SK-N-SH (cell line): ENCODE data around the gene GOLGA6L6.
"Not testable (repeated sequence)": the region's sequence is repeated elsewhere in the genome, so short reads cannot be mapped to it uniquely, and the experiment has no call there.

Experiments used
- MXI1 ChIP-seq: IDR thresholded peaks from 2 replicates; pipeline ENCODE4 v1.6.1; 2012; ENCODE audit warnings: mild to moderate bottlenecking, low read depth, low read length, improper control_type of control experiment
- POLR2AphosphoS5 ChIP-seq: IDR thresholded peaks from 2 replicates; pipeline ENCODE4 v1.6.1; 2012; ENCODE audit warnings: low read depth, low read length
- RAD21 ChIP-seq: IDR thresholded peaks from 2 replicates; pipeline ENCODE4 v1.6.1; 2012; ENCODE audit warnings: mild to moderate bottlenecking, low read length
- USF2 ChIP-seq: fragments of 150-350 bp; IDR thresholded peaks from 2 replicates; pipeline ENCODE4 v1.6.1; 2017; ENCODE audit warnings: antibody characterized with exemption, low read length, low read depth, borderline replicate concordance
- TF ChIP-seq, protein P1 (sequence below): fragments of 200-600 bp; sonication (generic); IDR thresholded peaks from 2 replicates; pipeline ENCODE4 v1.6.1; 2017; ENCODE audit warnings: antibody characterized with exemption, mild to moderate bottlenecking, moderate library complexity
- TF ChIP-seq, protein P2 (sequence below): IDR thresholded peaks from 2 replicates; pipeline ENCODE4 v1.6.1; 2012; ENCODE audit warnings: mild to moderate bottlenecking, low read depth, low read length, moderate library complexity

DNA sequence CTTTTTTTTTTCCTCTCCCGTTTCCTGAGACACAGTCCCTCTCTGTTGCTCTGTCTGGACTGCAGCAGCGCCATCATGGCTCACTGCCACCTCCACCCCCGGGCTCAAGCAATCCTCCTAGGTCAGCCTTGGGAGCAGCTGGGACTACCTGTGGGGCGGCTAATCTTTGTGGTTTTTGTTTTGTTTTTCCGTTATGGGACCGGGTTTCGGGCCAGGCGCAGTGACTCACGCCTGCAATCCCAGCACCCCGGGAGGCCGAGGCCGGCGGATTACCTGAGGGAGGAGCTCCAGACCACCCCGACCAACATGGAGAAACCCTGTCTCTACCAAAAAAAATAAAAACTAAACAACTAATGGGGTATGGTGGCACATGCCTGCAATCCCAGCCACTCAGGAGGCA lies 38.1 kb upstream of the GOLGA6L6 start:
- TF ChIP-seq, protein P1, sequence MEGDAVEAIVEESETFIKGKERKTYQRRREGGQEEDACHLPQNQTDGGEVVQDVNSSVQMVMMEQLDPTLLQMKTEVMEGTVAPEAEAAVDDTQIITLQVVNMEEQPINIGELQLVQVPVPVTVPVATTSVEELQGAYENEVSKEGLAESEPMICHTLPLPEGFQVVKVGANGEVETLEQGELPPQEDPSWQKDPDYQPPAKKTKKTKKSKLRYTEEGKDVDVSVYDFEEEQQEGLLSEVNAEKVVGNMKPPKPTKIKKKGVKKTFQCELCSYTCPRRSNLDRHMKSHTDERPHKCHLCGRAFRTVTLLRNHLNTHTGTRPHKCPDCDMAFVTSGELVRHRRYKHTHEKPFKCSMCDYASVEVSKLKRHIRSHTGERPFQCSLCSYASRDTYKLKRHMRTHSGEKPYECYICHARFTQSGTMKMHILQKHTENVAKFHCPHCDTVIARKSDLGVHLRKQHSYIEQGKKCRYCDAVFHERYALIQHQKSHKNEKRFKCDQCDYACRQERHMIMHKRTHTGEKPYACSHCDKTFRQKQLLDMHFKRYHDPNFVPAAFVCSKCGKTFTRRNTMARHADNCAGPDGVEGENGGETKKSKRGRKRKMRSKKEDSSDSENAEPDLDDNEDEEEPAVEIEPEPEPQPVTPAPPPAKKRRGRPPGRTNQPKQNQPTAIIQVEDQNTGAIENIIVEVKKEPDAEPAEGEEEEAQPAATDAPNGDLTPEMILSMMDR, result not testable (repeated sequence)
- TF ChIP-seq RAD21, POLR2AphosphoS5, USF2, MXI1: not testable (repeated sequence)
- TF ChIP-seq, protein P2, sequence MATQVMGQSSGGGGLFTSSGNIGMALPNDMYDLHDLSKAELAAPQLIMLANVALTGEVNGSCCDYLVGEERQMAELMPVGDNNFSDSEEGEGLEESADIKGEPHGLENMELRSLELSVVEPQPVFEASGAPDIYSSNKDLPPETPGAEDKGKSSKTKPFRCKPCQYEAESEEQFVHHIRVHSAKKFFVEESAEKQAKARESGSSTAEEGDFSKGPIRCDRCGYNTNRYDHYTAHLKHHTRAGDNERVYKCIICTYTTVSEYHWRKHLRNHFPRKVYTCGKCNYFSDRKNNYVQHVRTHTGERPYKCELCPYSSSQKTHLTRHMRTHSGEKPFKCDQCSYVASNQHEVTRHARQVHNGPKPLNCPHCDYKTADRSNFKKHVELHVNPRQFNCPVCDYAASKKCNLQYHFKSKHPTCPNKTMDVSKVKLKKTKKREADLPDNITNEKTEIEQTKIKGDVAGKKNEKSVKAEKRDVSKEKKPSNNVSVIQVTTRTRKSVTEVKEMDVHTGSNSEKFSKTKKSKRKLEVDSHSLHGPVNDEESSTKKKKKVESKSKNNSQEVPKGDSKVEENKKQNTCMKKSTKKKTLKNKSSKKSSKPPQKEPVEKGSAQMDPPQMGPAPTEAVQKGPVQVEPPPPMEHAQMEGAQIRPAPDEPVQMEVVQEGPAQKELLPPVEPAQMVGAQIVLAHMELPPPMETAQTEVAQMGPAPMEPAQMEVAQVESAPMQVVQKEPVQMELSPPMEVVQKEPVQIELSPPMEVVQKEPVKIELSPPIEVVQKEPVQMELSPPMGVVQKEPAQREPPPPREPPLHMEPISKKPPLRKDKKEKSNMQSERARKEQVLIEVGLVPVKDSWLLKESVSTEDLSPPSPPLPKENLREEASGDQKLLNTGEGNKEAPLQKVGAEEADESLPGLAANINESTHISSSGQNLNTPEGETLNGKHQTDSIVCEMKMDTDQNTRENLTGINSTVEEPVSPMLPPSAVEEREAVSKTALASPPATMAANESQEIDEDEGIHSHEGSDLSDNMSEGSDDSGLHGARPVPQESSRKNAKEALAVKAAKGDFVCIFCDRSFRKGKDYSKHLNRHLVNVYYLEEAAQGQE, result not testable (repeated sequence)
